ENCODE data around the gene PRKCD.

PRKCD gene

GRCh38 chr3:53151465-53151864, 9.5 kb upstream of the PRKCD start:
- H3K9ac ChIP-seq (ENCODE audit: low read depth, low read length): no peak overlapping the region
- no peaks in the 10 kb centered on the region for H3K9me3 ChIP-seq (replicated peaks; ENCODE audit: low read length)
- H3K4me3 ChIP-seq (ENCODE audit: low read length): no peak overlapping the region
- H3K4me2 ChIP-seq (ENCODE audit: low read length): no peak overlapping the region
- H3K27me3 ChIP-seq (ENCODE audit: control insufficient read depth, insufficient read depth, low read length): peaks cover 10% of the 10 kb centered on the region
- no peaks in the 10 kb centered on the region for H3K36me3 ChIP-seq (ENCODE audit: insufficient read depth, low read length)
- H3K4me1 ChIP-seq (ENCODE audit: control insufficient read depth, insufficient read depth, low read length): peaks cover 17% of the 10 kb centered on the region

GRCh38 chr3:53151870-53152660, 8.9 kb upstream of the PRKCD start:
- Histone ChIP-seq H3K9me3 (replicated peaks; ENCODE audit: low read length) (no peaks in the 10 kb centered on the region), H3K4me3 (ENCODE audit: low read length) (no peak overlapping the region), H3K36me3 (ENCODE audit: insufficient read depth, low read length) (no peaks in the 10 kb centered on the region), H3K4me2 (ENCODE audit: low read length) (no peak overlapping the region), H3K4me1 (ENCODE audit: control insufficient read depth, insufficient read depth, low read length) (peaks cover 17% of the 10 kb centered on the region), H3K27me3 (ENCODE audit: control insufficient read depth, insufficient read depth, low read length) (peaks cover 10% of the 10 kb centered on the region), H3K9ac (ENCODE audit: low read depth, low read length) (no peak overlapping the region)

GRCh38 chr3:53153264-53153823, 7.7 kb upstream of the PRKCD start:
- no peaks in the 10 kb centered on the region for H3K9me3 ChIP-seq (replicated peaks; ENCODE audit: low read length)
- no peak overlapping the region for H3K4me3 ChIP-seq (ENCODE audit: low read length)
- no peak overlapping the region for H3K9ac ChIP-seq (ENCODE audit: low read depth, low read length)
- peaks cover 17% of the 10 kb centered on the region for H3K4me1 ChIP-seq (ENCODE audit: control insufficient read depth, insufficient read depth, low read length)
- H3K27me3 ChIP-seq (ENCODE audit: control insufficient read depth, insufficient read depth, low read length): peaks cover 16% of the 10 kb centered on the region
- H3K4me2 ChIP-seq (ENCODE audit: low read length): no peak overlapping the region
- no peaks in the 10 kb centered on the region for H3K36me3 ChIP-seq (ENCODE audit: insufficient read depth, low read length)

- H3K4me1 ChIP-seq (ENCODE audit: control insufficient read depth, insufficient read depth, low read length): peaks cover 17% of the 10 kb centered on the region
- H3K4me2 ChIP-seq (ENCODE audit: low read length): no peak overlapping the region
- H3K9me3 ChIP-seq (replicated peaks; ENCODE audit: low read length): no peaks in the 10 kb centered on the region
- H3K36me3 ChIP-seq (ENCODE audit: insufficient read depth, low read length): no peaks in the 10 kb centered on the region
- no peak overlapping the region for H3K9ac ChIP-seq (ENCODE audit: low read depth, low read length)
- H3K27me3 ChIP-seq (ENCODE audit: control insufficient read depth, insufficient read depth, low read length): peaks cover 16% of the 10 kb centered on the region
- H3K4me3 ChIP-seq (ENCODE audit: low read length): no peak overlapping the region
Measured at GRCh38 chr3:53153980-53154379, 7.0 kb upstream of the PRKCD start.

- H3K9me3 ChIP-seq (replicated peaks; ENCODE audit: low read length): no peaks in the 10 kb centered on the region
- H3K27me3 ChIP-seq (ENCODE audit: control insufficient read depth, insufficient read depth, low read length): peaks cover 16% of the 10 kb centered on the region
- peaks cover 14% of the 10 kb centered on the region for H3K4me1 ChIP-seq (ENCODE audit: control insufficient read depth, insufficient read depth, low read length)
- H3K36me3 ChIP-seq (ENCODE audit: insufficient read depth, low read length): no peaks in the 10 kb centered on the region
- no peak overlapping the region for H3K4me3 ChIP-seq (ENCODE audit: low read length)
- no peak overlapping the region for H3K4me2 ChIP-seq (ENCODE audit: low read length)
- no peak overlapping the region for H3K9ac ChIP-seq (ENCODE audit: low read depth, low read length)
Measured at GRCh38 chr3:53154881-53155285, 6.1 kb upstream of the PRKCD start.

- Histone ChIP-seq H3K9me3 (replicated peaks; ENCODE audit: low read length) (no peaks in the 10 kb centered on the region), H3K4me1 (ENCODE audit: control insufficient read depth, insufficient read depth, low read length) (peaks cover 11% of the 10 kb centered on the region), H3K4me3 (ENCODE audit: low read length) (no peak overlapping the region), H3K36me3 (ENCODE audit: insufficient read depth, low read length) (no peaks in the 10 kb centered on the region), H3K9ac (ENCODE audit: low read depth, low read length) (no peak overlapping the region), H3K4me2 (ENCODE audit: low read length) (no peak overlapping the region), H3K27me3 (ENCODE audit: control insufficient read depth, insufficient read depth, low read length) (peaks cover 16% of the 10 kb centered on the region)
Measured at GRCh38 chr3:53155760-53156159, 5.2 kb upstream of the PRKCD start.

- H3K9ac ChIP-seq (ENCODE audit: low read depth, low read length): no peak overlapping the region
- H3K4me1 ChIP-seq (ENCODE audit: control insufficient read depth, insufficient read depth, low read length): peaks cover 10% of the 10 kb centered on the region
- no peaks in the 10 kb centered on the region for H3K36me3 ChIP-seq (ENCODE audit: insufficient read depth, low read length)
- H3K27me3 ChIP-seq (ENCODE audit: control insufficient read depth, insufficient read depth, low read length): peaks cover 16% of the 10 kb centered on the region
- H3K9me3 ChIP-seq (replicated peaks; ENCODE audit: low read length): no peaks in the 10 kb centered on the region
- no peak overlapping the region for H3K4me2 ChIP-seq (ENCODE audit: low read length)
- no peak overlapping the region for H3K4me3 ChIP-seq (ENCODE audit: low read length)
Measured at GRCh38 chr3:53156368-53156834, 4.6 kb upstream of the PRKCD start.

- Histone ChIP-seq H3K4me3 (ENCODE audit: low read length) (no peak overlapping the region), H3K4me1 (ENCODE audit: control insufficient read depth, insufficient read depth, low read length) (peaks cover 20% of the 10 kb centered on the region), H3K27me3 (ENCODE audit: control insufficient read depth, insufficient read depth, low read length) (peaks cover 16% of the 10 kb centered on the region), H3K36me3 (ENCODE audit: insufficient read depth, low read length) (no peaks in the 10 kb centered on the region), H3K9me3 (replicated peaks; ENCODE audit: low read length) (no peaks in the 10 kb centered on the region), H3K9ac (ENCODE audit: low read depth, low read length) (no peak overlapping the region), H3K4me2 (ENCODE audit: low read length) (no peak overlapping the region)
Measured at GRCh38 chr3:53157974-53158580, 2.9 kb upstream of the PRKCD start.

GRCh38 chr3:53158765-53159155, 2.2 kb upstream of the PRKCD start:
- no peaks in the 10 kb centered on the region for H3K36me3 ChIP-seq (ENCODE audit: insufficient read depth, low read length)
- H3K4me3 ChIP-seq (ENCODE audit: low read length): no peak overlapping the region
- peaks cover 26% of the 10 kb centered on the region for H3K4me1 ChIP-seq (ENCODE audit: control insufficient read depth, insufficient read depth, low read length)

GRCh38 chr3:53159156-53160060, 1.6 kb upstream of the PRKCD start:
- H3K36me3 ChIP-seq (ENCODE audit: insufficient read depth, low read length): no peaks in the 10 kb centered on the region
- no peak overlapping the region for H3K4me3 ChIP-seq (ENCODE audit: low read length)
- H3K4me1 ChIP-seq (ENCODE audit: control insufficient read depth, insufficient read depth, low read length): peaks cover 26% of the 10 kb centered on the region
- H3K4me2 ChIP-seq (ENCODE audit: low read length): no peak overlapping the region
- H3K27me3 ChIP-seq (ENCODE audit: control insufficient read depth, insufficient read depth, low read length): peaks cover 12% of the 10 kb centered on the region
- H3K9ac ChIP-seq (ENCODE audit: low read depth, low read length): no peak overlapping the region
- H3K9me3 ChIP-seq (replicated peaks; ENCODE audit: low read length): no peaks in the 10 kb centered on the region

More at GRCh38 chr3:53158765-53159155, 2.2 kb upstream of the PRKCD start:
- Histone ChIP-seq H3K4me2 (ENCODE audit: low read length) (no peak overlapping the region), H3K9me3 (replicated peaks; ENCODE audit: low read length) (no peaks in the 10 kb centered on the region), H3K9ac (ENCODE audit: low read depth, low read length) (no peak overlapping the region), H3K27me3 (ENCODE audit: control insufficient read depth, insufficient read depth, low read length) (peaks cover 14% of the 10 kb centered on the region)

- peak overlapping the region; percentile 88 for H3K9ac ChIP-seq (ENCODE audit: low read depth, low read length)
- H3K36me3 ChIP-seq (ENCODE audit: insufficient read depth, low read length): no peaks in the 10 kb centered on the region
- peaks cover 12% of the 10 kb centered on the region for H3K27me3 ChIP-seq (ENCODE audit: control insufficient read depth, insufficient read depth, low read length)
- H3K9me3 ChIP-seq (replicated peaks; ENCODE audit: low read length): no peaks in the 10 kb centered on the region
- H3K4me3 ChIP-seq (ENCODE audit: low read length): peak overlapping the region; percentile 99
- peaks cover 22% of the 10 kb centered on the region for H3K4me1 ChIP-seq (ENCODE audit: control insufficient read depth, insufficient read depth, low read length)
- H3K4me2 ChIP-seq (ENCODE audit: low read length): peak overlapping the region; percentile 83
Measured at GRCh38 chr3:53160061-53160659, 849 bp upstream of the PRKCD start.
